Coronary artery (tissue), 2 donors: Measurements from ENCODE around the gene G3BP1.
"Not testable (repeated sequence)": the region's sequence is repeated elsewhere in the genome, so short reads cannot be mapped to it uniquely, and the experiment has no call there.

Source experiments
- DNase-seq: peaks from one replicate; pipeline ENCODE4 v3.0.0-alpha.2; 2017; ENCODE audit warnings: low spot score
- H3K27ac ChIP-seq, 2 donors: fragments of 200-600 bp; sonication (generic); one replicate each; pipeline ENCODE4 v1.5.1; 2016 to 2019
- H3K4me3 ChIP-seq: fragments of 200-600 bp; sonication (generic); 2 replicates; pipeline ENCODE4 v1.5.1; 2016; ENCODE audit warnings: mild to moderate bottlenecking, moderate library complexity
- TF ChIP-seq, protein P1 (sequence below): fragments of 200-600 bp; sonication (generic); IDR thresholded peaks from one replicate; pipeline ENCODE4 v1.5.1; 2019; ENCODE audit warnings: antibody characterized with exemption

Gene G3BP1

DNA sequence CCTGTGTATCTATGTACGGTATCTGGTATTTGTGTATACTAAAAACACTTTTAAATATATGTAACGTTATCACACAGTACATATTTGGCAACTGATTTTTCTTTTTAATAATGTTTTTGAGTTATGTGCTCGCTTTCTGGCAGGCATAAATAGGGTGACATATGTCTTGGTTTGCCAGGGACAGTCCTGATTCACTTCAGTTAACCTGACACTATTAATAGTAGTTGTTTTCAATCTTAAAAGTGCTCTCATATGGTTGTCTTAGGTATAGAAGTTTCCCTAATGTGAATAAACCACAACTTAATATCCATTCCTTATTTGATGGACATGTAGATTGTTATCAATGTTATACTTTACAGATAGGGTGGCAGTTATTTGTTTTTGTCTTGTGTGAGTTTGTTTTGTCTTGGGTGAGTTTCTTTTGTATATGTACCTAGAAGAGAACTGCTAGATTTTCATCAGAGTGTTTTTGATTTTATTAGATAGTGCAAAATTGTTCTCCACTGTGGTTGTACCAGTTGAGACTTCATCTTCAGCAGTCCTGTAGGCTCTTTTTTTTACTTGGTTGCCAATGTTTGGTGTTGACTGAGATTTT lies 7.9 kb downstream of the G3BP1 start:
- Histone ChIP-seq H3K27ac (no peak overlapping the region), H3K4me3 (no peak overlapping the region)
- no peak for DNase-seq
- TF ChIP-seq, protein P1, sequence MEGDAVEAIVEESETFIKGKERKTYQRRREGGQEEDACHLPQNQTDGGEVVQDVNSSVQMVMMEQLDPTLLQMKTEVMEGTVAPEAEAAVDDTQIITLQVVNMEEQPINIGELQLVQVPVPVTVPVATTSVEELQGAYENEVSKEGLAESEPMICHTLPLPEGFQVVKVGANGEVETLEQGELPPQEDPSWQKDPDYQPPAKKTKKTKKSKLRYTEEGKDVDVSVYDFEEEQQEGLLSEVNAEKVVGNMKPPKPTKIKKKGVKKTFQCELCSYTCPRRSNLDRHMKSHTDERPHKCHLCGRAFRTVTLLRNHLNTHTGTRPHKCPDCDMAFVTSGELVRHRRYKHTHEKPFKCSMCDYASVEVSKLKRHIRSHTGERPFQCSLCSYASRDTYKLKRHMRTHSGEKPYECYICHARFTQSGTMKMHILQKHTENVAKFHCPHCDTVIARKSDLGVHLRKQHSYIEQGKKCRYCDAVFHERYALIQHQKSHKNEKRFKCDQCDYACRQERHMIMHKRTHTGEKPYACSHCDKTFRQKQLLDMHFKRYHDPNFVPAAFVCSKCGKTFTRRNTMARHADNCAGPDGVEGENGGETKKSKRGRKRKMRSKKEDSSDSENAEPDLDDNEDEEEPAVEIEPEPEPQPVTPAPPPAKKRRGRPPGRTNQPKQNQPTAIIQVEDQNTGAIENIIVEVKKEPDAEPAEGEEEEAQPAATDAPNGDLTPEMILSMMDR, result no peak

DNA sequence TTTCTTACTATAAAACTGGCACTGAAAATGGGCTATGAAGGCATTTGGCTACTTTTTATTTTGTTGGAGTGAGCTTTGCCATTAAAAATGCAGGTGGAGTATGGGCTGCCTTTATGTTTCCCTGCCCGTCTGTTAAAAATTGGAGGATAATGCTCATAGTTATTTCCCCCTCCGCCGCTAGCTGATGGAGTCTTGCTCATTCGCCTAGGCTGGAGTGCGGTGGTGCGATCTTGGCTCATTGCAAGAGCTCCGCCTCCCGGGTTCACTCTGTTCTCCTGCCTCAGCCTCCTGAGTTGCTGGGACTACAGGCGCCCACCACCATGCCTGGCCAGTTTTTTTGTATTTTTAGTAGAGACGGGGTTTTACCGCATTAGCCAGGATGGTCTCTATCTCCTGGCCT lies 8.6 kb downstream of the G3BP1 start:
- H3K4me3 ChIP-seq, result no peak overlapping the region
- no peak for DNase-seq
- no peak overlapping the region for H3K27ac ChIP-seq
- TF ChIP-seq, protein P1, result no peak

DNA sequence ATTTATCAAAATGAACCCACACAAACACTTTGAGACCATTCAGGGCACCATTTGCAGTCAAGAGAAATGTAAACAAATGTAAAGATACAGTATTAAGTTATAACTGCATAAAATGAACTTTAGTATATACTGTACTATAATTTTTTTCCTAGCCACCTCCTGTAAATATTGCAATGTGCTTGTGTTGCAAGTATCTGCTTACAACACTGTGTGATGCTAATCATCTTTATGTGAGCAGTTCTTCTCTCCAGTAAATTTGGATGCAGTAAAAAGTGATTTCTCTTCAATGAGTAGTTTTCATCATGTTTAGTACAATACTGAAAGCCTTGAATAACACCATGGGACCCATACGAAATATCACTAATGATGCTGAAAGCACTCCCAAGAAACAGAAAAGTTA lies 9.4 kb downstream of the G3BP1 start:
- no peak overlapping the region for H3K27ac ChIP-seq
- TF ChIP-seq, protein P1, result no peak

DNA sequence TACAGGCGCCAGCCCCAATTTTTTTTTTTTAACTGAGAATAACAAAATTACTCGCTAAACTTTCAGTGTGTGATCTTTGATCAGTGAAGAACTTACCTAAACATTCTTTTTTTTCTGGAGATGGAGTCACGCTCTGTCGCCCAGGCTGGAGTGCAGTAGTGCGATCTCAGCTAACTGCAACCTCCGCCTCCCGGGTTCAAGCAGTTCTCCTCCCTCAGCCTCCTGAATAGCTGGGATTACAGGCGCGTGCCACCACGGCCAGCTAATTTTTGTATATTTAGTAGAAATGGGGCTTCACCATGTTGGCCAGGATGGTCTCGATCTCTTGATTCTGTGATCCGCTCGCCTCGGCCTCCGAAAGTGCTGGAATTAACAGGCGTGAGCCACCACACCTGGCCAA lies 11.9 kb downstream of the G3BP1 start:
- not testable (repeated sequence) for H3K27ac ChIP-seq, H3K4me3 ChIP-seq, DNase-seq

More for the DNA sequence above, 9.4 kb downstream of the G3BP1 start:
- H3K4me3 ChIP-seq, result no peak overlapping the region
- no peak for DNase-seq

DNA sequence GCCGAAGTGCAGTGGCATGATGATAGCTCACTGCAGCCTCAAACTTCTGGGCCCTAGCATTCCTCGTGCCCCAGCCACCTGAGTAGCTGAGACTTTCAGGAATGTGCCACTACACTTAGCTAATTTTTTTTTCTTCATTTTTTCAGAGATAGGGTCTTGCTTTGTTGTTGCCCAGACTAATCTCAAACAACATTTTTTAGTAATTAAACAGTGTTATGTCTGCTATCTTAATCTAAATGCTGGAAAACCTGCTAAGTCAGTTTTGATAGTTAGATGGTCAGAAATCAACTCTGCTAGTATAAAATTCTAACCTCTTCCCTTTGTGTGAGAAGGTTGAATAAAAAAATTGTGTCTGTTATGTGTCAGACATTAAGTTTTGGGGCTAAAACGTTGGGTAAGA lies 12.4 kb downstream of the G3BP1 start:
- Histone ChIP-seq H3K27ac (no peak overlapping the region), H3K4me3 (no peak overlapping the region)
- no peak for DNase-seq
- TF ChIP-seq, protein P1, result no peak

DNA sequence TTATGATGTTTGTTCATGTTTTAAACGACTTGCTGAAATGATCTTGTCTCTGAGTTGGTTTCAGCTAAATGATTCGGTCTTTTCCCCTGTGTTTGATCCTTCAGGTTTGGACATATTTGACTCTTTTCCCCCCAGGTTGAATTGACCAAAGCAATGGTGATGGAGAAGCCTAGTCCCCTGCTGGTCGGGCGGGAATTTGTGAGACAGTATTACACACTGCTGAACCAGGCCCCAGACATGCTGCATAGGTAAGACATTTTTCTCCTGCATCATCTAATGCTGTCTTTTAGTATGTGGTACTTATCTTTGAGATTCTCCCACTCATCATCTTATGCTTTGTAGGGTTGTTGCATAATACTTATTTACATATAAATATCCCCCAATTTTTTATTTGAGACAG lies 14.7 kb downstream of the G3BP1 start:
- no peak overlapping the region for H3K27ac ChIP-seq

DNA sequence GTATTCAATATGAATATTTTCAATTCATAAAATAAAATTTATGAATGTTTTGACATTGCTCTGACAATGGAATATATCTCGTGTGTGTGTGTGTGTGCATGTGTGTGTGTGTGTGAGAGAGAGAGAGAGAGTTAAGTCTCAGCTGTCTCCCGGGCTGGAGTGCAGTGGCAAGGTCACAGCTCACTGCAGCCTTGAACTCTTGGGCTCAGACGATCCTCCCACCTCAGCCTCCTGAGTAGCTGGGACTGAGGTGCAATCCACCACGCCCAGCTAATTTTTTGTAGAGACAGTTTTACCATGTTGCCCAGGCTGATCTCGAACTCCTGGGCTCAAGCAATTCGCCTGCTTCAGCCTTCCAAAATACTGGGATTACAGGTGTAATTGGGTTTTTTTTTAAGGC lies 16.1 kb downstream of the G3BP1 start:
- no peak overlapping the region for H3K4me3 ChIP-seq

More for the DNA sequence above, 14.7 kb downstream of the G3BP1 start:
- TF ChIP-seq, protein P1, result no peak
- H3K4me3 ChIP-seq, result no peak overlapping the region
- no peak for DNase-seq

More for the DNA sequence above, 16.1 kb downstream of the G3BP1 start:
- TF ChIP-seq, protein P1, result no peak
- no peak for DNase-seq
- no peak overlapping the region for H3K27ac ChIP-seq
